ENCODE measurements around the gene PELI2.

The PELI2 gene

DNA sequence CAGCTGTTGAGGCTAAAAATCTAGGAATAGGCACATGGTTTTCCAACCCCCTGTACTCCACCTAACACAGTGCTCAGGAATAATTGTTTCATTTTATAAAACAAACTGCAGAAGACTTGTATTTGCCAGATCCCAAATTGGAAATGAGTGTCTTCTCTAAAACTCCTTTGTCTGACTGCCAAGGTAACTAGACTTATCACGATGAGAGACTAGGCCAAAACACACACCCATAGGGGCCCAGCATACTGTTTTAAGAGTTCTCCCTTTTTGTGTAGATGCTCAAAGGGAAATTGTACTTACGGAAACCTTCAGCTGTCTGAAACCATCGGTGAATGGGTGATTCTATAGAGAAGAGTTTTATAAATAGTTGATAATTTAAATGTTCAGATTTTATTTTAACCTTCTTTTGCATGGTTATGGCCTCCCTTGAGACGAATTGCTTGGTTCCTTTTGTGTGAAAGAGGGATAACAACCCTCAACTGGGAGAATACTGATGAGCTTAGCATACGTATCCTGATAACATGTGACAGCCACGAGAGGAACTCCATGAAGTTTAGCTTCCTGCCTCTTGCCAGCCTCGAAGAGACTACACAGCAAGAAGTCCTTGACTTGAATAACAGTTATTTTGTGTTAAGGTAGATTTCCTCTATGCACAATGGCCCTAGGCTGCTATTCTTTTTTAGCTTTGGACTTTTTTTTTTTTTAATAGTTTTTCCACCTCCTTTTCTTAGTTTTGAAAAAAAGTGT lies 103.3 kb downstream of the PELI2 start:
- in situ Hi-C loops (cut with HindIII; ENCODE audit: low sequenced_read_pairs), result no loop called here
- TF ChIP-seq, protein P1, sequence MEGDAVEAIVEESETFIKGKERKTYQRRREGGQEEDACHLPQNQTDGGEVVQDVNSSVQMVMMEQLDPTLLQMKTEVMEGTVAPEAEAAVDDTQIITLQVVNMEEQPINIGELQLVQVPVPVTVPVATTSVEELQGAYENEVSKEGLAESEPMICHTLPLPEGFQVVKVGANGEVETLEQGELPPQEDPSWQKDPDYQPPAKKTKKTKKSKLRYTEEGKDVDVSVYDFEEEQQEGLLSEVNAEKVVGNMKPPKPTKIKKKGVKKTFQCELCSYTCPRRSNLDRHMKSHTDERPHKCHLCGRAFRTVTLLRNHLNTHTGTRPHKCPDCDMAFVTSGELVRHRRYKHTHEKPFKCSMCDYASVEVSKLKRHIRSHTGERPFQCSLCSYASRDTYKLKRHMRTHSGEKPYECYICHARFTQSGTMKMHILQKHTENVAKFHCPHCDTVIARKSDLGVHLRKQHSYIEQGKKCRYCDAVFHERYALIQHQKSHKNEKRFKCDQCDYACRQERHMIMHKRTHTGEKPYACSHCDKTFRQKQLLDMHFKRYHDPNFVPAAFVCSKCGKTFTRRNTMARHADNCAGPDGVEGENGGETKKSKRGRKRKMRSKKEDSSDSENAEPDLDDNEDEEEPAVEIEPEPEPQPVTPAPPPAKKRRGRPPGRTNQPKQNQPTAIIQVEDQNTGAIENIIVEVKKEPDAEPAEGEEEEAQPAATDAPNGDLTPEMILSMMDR (IDR thresholded peaks at IDR 0.05; ENCODE audit: low read depth, low read length, missing control alignments), result no peak
- DNase-seq (ENCODE audit: low read depth), result no peak
- H3K4me3 ChIP-seq (ENCODE audit: low read depth, low read length), result no peak overlapping the region

DNA sequence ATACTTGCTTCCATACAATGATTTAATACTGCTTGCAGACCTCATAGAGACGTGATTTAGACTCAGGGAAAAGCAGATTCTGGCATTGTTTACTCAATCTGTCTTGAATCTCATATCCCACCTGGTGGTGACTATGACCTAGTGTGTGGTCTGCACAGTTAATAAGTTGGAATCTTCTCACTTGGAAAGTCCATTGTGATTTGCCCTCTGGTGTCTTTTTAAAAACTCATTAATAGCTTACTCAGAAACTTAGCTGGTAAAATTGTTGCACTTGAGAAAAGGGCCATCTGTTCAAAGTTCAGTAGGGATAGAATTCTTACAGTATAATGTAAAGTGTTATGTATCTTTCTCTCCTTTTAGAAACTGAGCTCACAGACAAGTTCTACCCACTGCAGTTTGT lies 106.0 kb downstream of the PELI2 start:
- no peak overlapping the region for H3K4me3 ChIP-seq (ENCODE audit: low read depth, low read length)
- in situ Hi-C loops (cut with HindIII; ENCODE audit: low sequenced_read_pairs), result no loop called here

DNA sequence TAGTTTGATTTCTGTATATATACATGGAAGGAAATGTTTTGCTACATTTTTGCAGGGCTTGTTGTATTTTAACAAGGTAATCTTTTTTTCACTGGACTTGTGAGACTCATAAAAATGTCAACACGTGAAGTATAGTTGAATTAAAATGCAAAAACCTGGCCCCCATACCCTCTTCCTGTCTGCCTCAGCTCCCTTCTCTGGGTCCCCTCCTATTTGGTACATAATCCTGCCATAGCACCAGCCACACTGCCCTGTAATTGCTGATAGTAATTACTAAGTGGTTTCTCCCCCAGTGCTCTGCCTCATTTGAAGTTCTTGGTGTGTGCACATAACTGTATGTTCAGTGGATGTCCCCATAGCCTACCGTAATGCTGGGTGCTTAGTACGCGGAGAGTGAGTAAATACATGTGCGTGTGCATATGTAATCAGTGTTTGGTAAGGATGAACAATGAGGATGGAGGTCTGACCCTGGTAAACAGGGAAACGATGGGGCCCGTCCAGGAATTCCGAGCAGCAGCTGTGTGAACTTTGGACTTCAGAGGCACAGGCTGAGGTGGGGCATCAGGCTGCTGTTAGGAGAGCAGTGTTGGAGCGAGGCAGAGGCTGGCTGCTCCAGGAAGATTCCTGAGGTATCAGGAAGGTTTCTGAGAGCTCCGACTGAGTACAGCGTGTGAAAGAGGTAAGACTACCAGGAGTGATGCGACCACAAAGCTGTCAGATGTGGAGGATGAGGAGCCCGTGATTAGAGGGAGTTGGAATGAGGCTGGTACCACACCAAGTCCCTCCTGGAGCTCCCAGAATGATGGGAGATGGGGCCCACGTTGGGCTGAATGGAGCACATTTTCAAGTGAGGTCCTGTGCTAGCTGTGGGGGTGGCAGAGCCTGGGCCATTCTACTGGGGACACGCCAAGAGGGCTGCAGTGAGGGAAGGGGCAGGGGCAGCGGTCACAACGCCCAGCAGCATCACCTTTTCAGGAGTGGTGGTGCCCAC lies 106.8 kb downstream of the PELI2 start:
- DNase-seq (ENCODE audit: low read depth), result no peak
- TF ChIP-seq, protein P1 (IDR thresholded peaks at IDR 0.05; ENCODE audit: low read depth, low read length, missing control alignments), result no peak
- in situ Hi-C loops (cut with HindIII; ENCODE audit: low sequenced_read_pairs), result no loop called here
- no peak overlapping the region for H3K4me3 ChIP-seq (ENCODE audit: low read depth, low read length)

More for the DNA sequence above, 106.0 kb downstream of the PELI2 start:
- TF ChIP-seq, protein P1 (IDR thresholded peaks at IDR 0.05; ENCODE audit: low read depth, low read length, missing control alignments), result peak; percentile 9
- DNase-seq (ENCODE audit: low read depth), result no peak

DNA sequence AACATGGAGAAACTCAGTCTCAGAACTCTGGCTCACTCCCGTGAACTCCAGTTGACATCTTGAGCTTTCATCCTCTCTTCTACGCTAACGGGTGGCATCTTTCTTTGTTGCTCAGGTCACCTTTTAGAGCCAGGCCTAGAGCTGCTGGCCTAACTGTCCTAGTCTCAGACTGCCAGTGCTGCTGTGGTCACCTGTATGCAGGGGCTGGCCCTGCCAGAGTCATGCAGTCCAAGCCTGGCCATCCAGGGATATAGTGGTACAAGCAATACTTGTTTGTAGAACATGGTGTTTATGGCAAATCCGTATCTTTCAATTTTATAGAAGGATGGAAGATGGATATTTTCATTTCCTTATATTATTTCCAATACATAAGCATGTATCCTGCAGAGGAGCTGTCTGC lies 117.2 kb downstream of the PELI2 start:
- in situ Hi-C loops (cut with HindIII; ENCODE audit: low sequenced_read_pairs), result no loop called here
- TF ChIP-seq, protein P1 (IDR thresholded peaks at IDR 0.05; ENCODE audit: low read depth, low read length, missing control alignments), result no peak
- no peak overlapping the region for H3K4me3 ChIP-seq (ENCODE audit: low read depth, low read length)
- DNase-seq (ENCODE audit: low read depth), result no peak

DNA sequence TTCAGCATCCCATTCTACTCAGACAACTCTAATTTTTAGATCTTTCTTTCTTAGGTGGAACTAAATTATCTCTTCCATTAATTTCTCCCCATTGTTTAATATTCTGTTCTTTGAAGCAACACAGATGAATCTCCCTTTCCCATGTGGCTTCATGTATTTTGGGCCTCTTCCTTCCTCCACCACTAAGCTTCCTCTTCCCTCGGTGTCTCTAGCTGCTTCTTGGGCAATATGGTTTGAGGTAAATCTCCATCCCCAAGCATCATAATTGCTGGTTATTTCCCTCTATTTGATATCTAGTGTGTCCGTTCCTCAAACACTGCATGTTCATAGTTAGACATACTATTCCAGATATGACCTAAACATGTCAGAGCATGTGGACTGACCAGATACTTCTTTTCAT lies 119.2 kb downstream of the PELI2 start:
- no peak overlapping the region for H3K4me3 ChIP-seq (ENCODE audit: low read depth, low read length)
- TF ChIP-seq, protein P1 (IDR thresholded peaks at IDR 0.05; ENCODE audit: low read depth, low read length, missing control alignments), result no peak
- DNase-seq (ENCODE audit: low read depth), result no peak
- in situ Hi-C loops (cut with HindIII; ENCODE audit: low sequenced_read_pairs), result no loop called here

DNA sequence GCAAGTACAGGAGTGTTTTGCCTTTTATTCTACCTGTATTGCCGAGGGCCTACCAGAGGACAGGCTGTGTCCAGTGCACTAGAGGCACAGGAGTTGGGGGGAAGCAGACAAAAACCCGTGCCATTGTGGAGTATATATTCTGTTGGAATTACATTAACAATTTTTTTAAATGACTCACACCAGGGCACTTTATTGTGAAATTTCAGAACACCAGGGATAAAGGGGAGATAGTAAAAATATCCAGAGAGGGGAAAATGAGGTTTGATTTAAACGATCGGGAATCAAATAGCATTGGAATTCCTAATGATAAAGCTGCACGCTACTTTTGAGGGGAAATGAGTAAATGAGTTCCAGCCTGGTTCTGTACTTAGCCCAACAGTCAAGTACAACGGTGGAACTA lies 123.2 kb downstream of the PELI2 start:
- no peak overlapping the region for H3K4me3 ChIP-seq (ENCODE audit: low read depth, low read length)
- no peak for DNase-seq (ENCODE audit: low read depth)
- in situ Hi-C loops (cut with HindIII; ENCODE audit: low sequenced_read_pairs), result no loop called here
- TF ChIP-seq, protein P1 (IDR thresholded peaks at IDR 0.05; ENCODE audit: low read depth, low read length, missing control alignments), result no peak
